Testis (tissue), 3 donors: ENCODE data around the gene HERC2. TPM values are rescaled to one million over a fixed set of nuclear protein-coding genes. Genes with fewer than 3 reads are reported as not detected.

Experiments
- DNase-seq: peaks from one replicate; pipeline ENCODE4 v3.0.0-alpha.2; 2019
- H3K27ac ChIP-seq, 2 donors: fragments of 200-600 bp; sonication (generic); one replicate each; pipeline ENCODE4 v1.5.1; 2019
- H3K27me3 ChIP-seq: fragments of 200-600 bp; sonication (generic); one replicate; pipeline ENCODE4 v1.5.1; 2019
- H3K36me3 ChIP-seq: fragments of 200-600 bp; sonication (generic); one replicate; pipeline ENCODE4 v1.5.1; 2017; ENCODE audit warnings: low read depth; ENCODE audit errors: missing control alignments
- H3K4me1 ChIP-seq: fragments of 200-600 bp; sonication (generic); one replicate; pipeline ENCODE4 v1.5.1; 2019
- H3K4me3 ChIP-seq, 2 donors: fragments of 200-600 bp; sonication (generic); one replicate each; pipeline ENCODE4 v1.5.1; 2017 to 2019
- H3K9me3 ChIP-seq: fragments of 200-600 bp; sonication (generic); one replicate; pipeline ENCODE4 v1.5.1; 2017
- POLR2A ChIP-seq: fragments of 450-650 bp; IDR thresholded peaks from one replicate; pipeline ENCODE4 v1.6.1; 2017; ENCODE audit warnings: antibody characterized with exemption, mild to moderate bottlenecking, moderate library complexity
- WGBS, 2 donors: methylation state at CpG; one replicate each; pipeline ENCODE4 v1.1.5; 2018; 5-methylcytosine and 5-hydroxymethylcytosine counted together
- intact Hi-C: fragments of 100-400 bp; cut with DNase I; formaldehyde crosslinking; loops from one replicate; pipeline ENCODE4 v1.15.1; 2023; ENCODE audit warnings: low total_unique reads
- polyA plus RNA-seq: library from polyadenylated mRNA; stranded (reverse); fragments of 350-450 nt; fragmentation: Illumina TruSeq; extraction: RNeasy Lipid Tissue Mini Kit (QIAGEN cat#74804); gene quantifications from one replicate; pipeline ENCODE4 v1.2.3, GENCODE V29; 2014; ENCODE audit warnings: low read depth, low replicate concordance; ENCODE audit not compliant: insufficient read depth
- total RNA-seq, 2 donors: library from RNA; depleted of rRNA; stranded (reverse); fragments of >200 nt; gene quantifications; one replicate each; pipeline ENCODE4 v1.2.3, GENCODE V29; 2016
- TF ChIP-seq, protein P1 (sequence below), 3 experiments: fragments of 450-650 bp in 2 of 3; fragments of 200-600 bp in 1 of 3; sonication (generic) in 1 of 3; IDR thresholded peaks; one replicate each; pipeline ENCODE4 v1.5.1; 2016 to 2019; ENCODE audit warnings: antibody characterized with exemption in 3 of 3, mild to moderate bottlenecking in 2 of 3, moderate library complexity in 1 of 3

Gene HERC2
- total and polyA plus RNA-seq, 3 donors from 2014 or later = 45.6 to 113 (median 78.2) TPM

DNA sequence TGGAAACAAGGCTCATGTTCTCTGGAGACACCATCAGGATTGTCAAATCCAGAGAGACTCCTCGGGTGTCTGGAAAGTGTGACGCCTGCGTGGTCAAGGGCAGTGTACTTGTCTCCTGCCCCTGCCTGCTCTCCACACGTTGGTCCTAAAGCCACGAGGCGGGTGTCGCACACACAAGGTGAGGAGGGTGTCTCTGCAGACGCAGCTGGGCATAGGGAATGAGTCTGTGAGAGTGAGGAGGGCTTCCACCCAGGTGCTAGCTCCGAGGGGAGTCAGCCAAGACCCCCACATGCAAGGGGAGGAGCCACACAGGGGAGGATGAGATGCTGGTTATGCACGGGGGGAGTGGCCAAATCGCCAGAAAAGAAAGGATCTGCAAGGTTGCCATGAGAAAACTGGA, 194.9 kb downstream of the HERC2 start:
- WGBS, 2 donors = 72 to 74% methylated on average over 11 of the region's 11 CpGs
- intact Hi-C loops = no loop called here
- TF ChIP-seq, protein P1, sequence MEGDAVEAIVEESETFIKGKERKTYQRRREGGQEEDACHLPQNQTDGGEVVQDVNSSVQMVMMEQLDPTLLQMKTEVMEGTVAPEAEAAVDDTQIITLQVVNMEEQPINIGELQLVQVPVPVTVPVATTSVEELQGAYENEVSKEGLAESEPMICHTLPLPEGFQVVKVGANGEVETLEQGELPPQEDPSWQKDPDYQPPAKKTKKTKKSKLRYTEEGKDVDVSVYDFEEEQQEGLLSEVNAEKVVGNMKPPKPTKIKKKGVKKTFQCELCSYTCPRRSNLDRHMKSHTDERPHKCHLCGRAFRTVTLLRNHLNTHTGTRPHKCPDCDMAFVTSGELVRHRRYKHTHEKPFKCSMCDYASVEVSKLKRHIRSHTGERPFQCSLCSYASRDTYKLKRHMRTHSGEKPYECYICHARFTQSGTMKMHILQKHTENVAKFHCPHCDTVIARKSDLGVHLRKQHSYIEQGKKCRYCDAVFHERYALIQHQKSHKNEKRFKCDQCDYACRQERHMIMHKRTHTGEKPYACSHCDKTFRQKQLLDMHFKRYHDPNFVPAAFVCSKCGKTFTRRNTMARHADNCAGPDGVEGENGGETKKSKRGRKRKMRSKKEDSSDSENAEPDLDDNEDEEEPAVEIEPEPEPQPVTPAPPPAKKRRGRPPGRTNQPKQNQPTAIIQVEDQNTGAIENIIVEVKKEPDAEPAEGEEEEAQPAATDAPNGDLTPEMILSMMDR (IDR thresholded peaks at IDR 0.05) = no peak
- TF ChIP-seq POLR2A = no peak
- no peaks in the 10 kb centered on the region for H3K4me1 ChIP-seq
- no peak for DNase-seq
- no peaks in the 10 kb centered on the region for H3K27me3 ChIP-seq
- H3K9me3 ChIP-seq = no peaks in the 10 kb centered on the region
- no peak overlapping the region for H3K4me3 ChIP-seq
- H3K27ac ChIP-seq = no peak overlapping the region
- no peaks in the 10 kb centered on the region for H3K36me3 ChIP-seq

DNA sequence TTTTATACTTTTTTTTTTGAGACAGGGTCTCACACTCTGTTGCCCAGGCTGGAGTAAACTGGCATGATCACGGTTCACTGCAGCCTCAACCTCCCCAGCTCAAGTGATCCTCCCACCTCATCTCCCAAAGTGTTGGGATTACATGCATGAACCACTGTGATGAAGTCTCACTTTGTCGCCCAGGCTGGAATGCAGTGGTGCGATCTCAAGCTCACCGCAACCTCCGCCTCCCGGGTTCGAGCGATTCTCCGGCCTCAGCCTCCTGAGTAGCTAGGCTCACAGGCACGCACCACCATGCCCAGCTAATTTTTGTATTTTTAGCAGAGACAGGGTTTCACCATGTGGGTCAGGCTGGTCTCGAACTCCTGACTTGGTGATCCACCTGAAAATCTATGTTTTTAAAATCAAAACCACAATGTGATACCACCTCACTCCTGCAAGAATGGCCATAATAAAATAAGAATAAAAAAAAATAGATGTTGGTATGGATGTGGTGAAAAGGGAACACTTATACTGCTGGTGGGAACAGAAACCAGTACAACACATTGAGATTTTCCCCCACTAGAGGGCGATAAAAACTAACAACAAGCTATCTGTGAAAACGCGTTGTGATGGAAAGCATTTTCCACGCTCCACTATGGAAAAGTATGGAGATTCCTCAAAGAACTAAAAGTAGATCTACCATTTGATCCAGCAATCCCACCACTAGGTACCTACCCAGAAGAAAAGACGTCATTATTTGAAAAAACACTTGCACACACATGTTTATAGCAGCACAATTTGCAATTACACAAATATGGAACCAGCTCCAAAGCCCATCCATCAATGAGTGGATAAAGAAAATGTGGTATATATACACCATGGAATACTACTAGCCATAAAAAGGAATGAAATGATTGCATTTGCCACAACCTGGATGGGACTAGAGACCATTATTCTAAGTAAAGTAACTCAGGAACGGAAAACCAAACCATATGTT, 196.0 kb downstream of the HERC2 start:
- no peaks in the 10 kb centered on the region for H3K36me3 ChIP-seq
- WGBS, 2 donors = 69 to 71% methylated on average over 17 of the region's 17 CpGs
- no peak for DNase-seq

DNA sequence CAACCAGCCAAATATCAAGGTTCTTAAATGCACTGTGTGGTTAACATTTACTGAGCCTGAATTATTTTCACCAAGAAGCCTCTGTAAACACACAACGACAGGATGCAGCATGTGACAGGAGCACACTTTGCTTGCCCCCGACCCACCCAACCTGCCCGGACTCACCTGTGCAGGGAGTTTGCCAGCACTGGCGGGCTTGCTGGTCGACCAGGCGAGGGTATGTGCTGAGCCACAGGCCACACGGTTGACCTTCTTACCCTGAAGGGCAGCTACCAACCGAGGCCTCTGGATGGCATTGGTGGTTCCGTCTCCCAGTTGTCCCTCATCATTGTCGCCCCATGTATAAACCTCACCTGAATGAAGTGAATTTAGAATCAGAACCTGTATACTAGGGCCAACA, 197.1 kb downstream of the HERC2 start:
- DNase-seq = no peak
- H3K27ac ChIP-seq = no peak overlapping the region
- 85 to 87% methylated on average over 10 of the region's 10 CpGs for WGBS, 2 donors
- intact Hi-C loops = no loop called here
- H3K4me1 ChIP-seq = no peaks in the 10 kb centered on the region
- H3K36me3 ChIP-seq = no peaks in the 10 kb centered on the region
- TF ChIP-seq, protein P1 (IDR thresholded peaks at IDR 0.05) = no peak
- TF ChIP-seq POLR2A = no peak
- no peaks in the 10 kb centered on the region for H3K27me3 ChIP-seq
- H3K4me3 ChIP-seq = no peak overlapping the region
- H3K9me3 ChIP-seq = no peaks in the 10 kb centered on the region

More for the DNA sequence above, 196.0 kb downstream of the HERC2 start:
- H3K9me3 ChIP-seq = no peaks in the 10 kb centered on the region
- no peak overlapping the region for H3K4me3 ChIP-seq
- H3K27ac ChIP-seq = no peak overlapping the region
- intact Hi-C loops = no loop called here
- H3K27me3 ChIP-seq = no peaks in the 10 kb centered on the region
- TF ChIP-seq POLR2A = no peak
- TF ChIP-seq, protein P1 (IDR thresholded peaks at IDR 0.05) = peak; percentile 44 to 75 (median 51)
- no peaks in the 10 kb centered on the region for H3K4me1 ChIP-seq

DNA sequence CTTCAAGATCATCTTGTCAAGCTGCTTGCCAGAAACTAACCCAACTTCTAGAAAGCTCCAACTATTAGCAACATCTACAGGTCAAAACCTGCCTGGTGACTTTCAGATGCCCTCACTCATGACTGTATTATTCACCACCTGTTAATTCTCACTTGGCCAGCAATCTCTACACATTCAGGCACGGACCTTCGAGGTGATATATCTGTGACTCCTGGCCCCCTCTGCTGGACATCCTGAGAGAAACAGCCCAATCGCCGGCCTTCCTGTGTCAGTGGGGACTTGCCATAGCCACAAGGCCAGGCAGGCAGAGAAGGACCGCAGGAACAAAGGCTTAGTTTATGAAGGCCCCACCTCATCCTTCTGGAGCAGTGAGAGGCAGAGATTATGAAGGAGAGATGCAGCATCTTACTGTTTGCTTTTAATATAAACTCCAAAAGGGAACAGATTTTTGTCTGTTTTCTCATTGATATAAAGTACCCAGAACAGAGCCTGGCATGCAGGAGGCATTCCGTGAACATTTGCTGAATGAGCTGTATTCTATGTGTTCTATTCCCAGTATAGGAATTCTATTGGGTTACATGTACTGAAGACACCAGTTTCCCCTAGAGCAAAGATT, 198.5 kb downstream of the HERC2 start:
- WGBS, 2 donors = 41 to 50% methylated on average over 6 of the region's 6 CpGs
- DNase-seq = peak; percentile 87
- Histone ChIP-seq H3K4me1 (no peaks in the 10 kb centered on the region), H3K27me3 (no peaks in the 10 kb centered on the region), H3K27ac (no peak overlapping the region), H3K9me3 (no peaks in the 10 kb centered on the region), H3K36me3 (no peaks in the 10 kb centered on the region), H3K4me3 (no peak overlapping the region)
- TF ChIP-seq, protein P1 (IDR thresholded peaks at IDR 0.05) = peak; percentile 38 to 66 (median 54)
- no peak for TF ChIP-seq POLR2A
- intact Hi-C loops = no loop called here
